Measurements from ENCODE around the gene CREBBP. TPM values are rescaled to one million over a fixed set of nuclear protein-coding genes. Genes with fewer than 3 reads are reported as not detected.

The CREBBP gene
- total RNA-seq, 2 experiments from 2014 or later: 29.9 to 33.0 TPM

DNA sequence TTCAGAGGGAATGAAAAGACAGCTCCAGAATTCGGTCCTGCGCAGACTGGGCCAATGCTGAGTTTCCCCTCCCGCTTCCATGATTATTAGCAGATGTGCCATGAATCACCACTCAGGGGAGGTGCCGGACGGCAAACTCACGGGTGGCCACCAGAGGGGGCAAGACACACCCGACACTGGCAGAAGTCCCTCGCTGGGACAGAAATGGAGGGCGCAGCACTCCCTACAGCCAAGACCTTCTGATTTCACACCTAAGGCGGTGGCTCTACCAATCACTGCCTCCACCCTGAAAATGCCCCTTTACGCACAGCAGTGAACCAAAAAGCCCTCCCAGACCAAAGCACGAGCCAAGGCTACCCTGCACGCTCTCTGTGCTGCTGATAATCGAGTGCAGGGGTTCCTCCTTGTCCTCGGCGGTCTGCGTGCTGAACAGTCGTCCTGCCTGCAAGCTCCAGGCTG, 190.0 kb downstream of the CREBBP start:
- Mint-ChIP-seq H3K4me3 (no peak overlapping the region), H3K4me1 (ENCODE audit: low read depth) (peaks cover 9% of the 10 kb centered on the region), H3K27me3 (ENCODE audit: low read depth) (no peaks in the 10 kb centered on the region), H3K36me3 (ENCODE audit: low read depth) (peaks cover 26% of the 10 kb centered on the region), H3K27ac (no peak overlapping the region), H3K9me3 (no peaks in the 10 kb centered on the region)
- CTCF ChIA-PET: interaction anchor here (0.6 to 1.5 kb wide), 8 partner anchors 9 to 641 kb away, joined by 3 to 15 read pairs (median 4); no protein-coding TSS in a partner anchor
- intact Hi-C loops (cut with micrococcal nuclease): loop anchor here (1.0 kb wide), 2 partner anchors 190 to 563 kb away; partner anchors contain the start of gene CREBBP
- peak; percentile 93 for DNase-seq

GRCh38 chr16:3689731-3690130, 190.8 kb downstream of the CREBBP start:
- intact Hi-C loops (cut with micrococcal nuclease): loop anchor here (1.0 kb wide), 2 partner anchors 191 to 564 kb away; partner anchors contain the start of gene CREBBP
- H3K27ac Mint-ChIP-seq: no peak overlapping the region
- peaks cover 26% of the 10 kb centered on the region for H3K36me3 Mint-ChIP-seq (ENCODE audit: low read depth)
- no peaks in the 10 kb centered on the region for H3K9me3 Mint-ChIP-seq
- no peaks in the 10 kb centered on the region for H3K27me3 Mint-ChIP-seq (ENCODE audit: low read depth)
- peaks cover 8% of the 10 kb centered on the region for H3K4me1 Mint-ChIP-seq (ENCODE audit: low read depth)
- no peak for DNase-seq
- H3K4me3 Mint-ChIP-seq: no peak overlapping the region
- CTCF ChIA-PET: interaction anchor here (0.6 to 1.4 kb wide), 3 partner anchors 8 to 247 kb away, joined by 3 to 5 read pairs (median 3); no protein-coding TSS in a partner anchor

DNA sequence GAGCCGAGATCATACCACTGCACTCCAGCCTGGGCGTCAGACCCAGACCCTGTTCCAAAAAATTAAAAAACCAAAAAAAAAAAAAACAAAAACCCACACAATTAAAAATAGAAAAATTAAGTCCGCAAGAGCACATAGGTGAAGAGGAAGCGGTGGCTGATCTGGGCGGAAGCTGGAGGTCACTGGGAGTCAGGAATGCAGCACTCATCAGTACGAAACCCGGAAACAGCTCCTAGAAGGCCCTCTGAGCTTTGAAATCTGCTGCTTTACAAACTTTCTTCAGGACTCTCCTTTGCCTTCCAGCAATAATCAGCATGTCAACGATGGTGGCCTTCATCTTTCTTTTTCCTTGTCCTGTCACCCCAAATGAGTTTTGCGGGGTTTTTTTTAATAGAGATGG, 192.7 kb downstream of the CREBBP start:
- Mint-ChIP-seq H3K27me3 (ENCODE audit: low read depth) (no peaks in the 10 kb centered on the region), H3K4me1 (ENCODE audit: low read depth) (peaks cover 8% of the 10 kb centered on the region), H3K36me3 (ENCODE audit: low read depth) (peaks cover 32% of the 10 kb centered on the region), H3K27ac (no peak overlapping the region), H3K4me3 (no peak overlapping the region), H3K9me3 (no peaks in the 10 kb centered on the region)
- CTCF ChIA-PET: interaction anchor here (0.5 kb wide), 1 partner anchor 529 kb away, joined by 3 read pairs; no protein-coding TSS in a partner anchor
- DNase-seq: no peak
- intact Hi-C loops (cut with micrococcal nuclease): no loop called here

DNA sequence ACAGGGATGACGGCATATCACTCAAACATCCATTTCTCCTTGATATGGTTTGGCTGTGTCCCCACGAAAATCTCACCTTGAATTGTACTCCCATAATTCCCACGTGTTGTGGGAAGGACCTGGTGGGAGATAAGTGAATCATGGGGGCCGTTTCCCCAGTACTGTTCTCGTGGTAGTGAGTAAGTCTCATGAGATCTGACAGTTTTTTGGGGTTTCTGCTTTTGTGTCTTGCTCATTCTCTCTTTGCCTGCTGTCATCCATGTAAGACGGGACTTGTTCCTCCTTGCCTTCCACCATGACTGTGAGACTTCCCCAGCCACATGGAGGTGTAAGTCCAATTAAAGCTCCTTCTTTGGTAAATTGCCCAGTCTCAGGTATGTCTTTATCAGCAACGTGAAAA, 193.5 kb downstream of the CREBBP start:
- no peaks in the 10 kb centered on the region for H3K9me3 Mint-ChIP-seq
- CTCF ChIA-PET: interaction anchor here (1.2 kb wide), 1 partner anchor 21 kb away, joined by 3 read pairs; no protein-coding TSS in a partner anchor
- peaks cover 8% of the 10 kb centered on the region for H3K4me1 Mint-ChIP-seq (ENCODE audit: low read depth)
- intact Hi-C loops (cut with micrococcal nuclease): no loop called here
- DNase-seq: no peak
- H3K27ac Mint-ChIP-seq: peak overlapping the region; percentile 44
- no peak overlapping the region for H3K4me3 Mint-ChIP-seq
- H3K36me3 Mint-ChIP-seq (ENCODE audit: low read depth): peaks cover 34% of the 10 kb centered on the region
- no peaks in the 10 kb centered on the region for H3K27me3 Mint-ChIP-seq (ENCODE audit: low read depth)

- Mint-ChIP-seq H3K27me3 (ENCODE audit: low read depth) (no peaks in the 10 kb centered on the region), H3K9me3 (no peaks in the 10 kb centered on the region), H3K27ac (no peak overlapping the region), H3K4me1 (ENCODE audit: low read depth) (no peaks in the 10 kb centered on the region), H3K36me3 (ENCODE audit: low read depth) (peaks cover 36% of the 10 kb centered on the region), H3K4me3 (no peak overlapping the region)
- CTCF ChIA-PET: interaction anchor here (1.7 kb wide), 1 partner anchor 10 kb away, joined by 5 read pairs; no protein-coding TSS in a partner anchor
- intact Hi-C loops (cut with micrococcal nuclease): no loop called here
- no peak for DNase-seq
Observed at GRCh38 chr16:3681206-3681605, 199.3 kb downstream of the CREBBP start.

DNA sequence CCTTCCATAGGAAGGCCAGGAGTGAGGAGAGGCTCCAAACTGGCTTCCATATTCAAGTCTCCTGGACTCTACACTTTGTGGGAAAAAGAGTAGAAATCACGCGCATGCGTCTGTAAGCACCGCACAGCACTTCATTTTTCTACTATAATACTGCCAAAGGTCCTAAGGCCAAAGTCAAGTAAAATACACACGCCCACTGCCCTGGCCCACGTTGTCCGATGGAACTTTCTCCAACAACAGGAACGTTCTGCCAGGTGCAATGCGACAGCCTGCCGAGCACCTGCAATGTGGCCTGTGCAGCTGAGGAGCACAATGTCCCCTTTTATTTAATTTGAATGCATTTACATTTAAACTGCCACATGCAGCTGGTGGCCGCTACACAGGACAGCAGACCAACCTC, 202.5 kb downstream of the CREBBP start:
- no peaks in the 10 kb centered on the region for H3K27me3 Mint-ChIP-seq (ENCODE audit: low read depth)
- H3K9me3 Mint-ChIP-seq: no peaks in the 10 kb centered on the region
- no peak overlapping the region for H3K4me3 Mint-ChIP-seq
- intact Hi-C loops (cut with micrococcal nuclease): no loop called here
- H3K27ac Mint-ChIP-seq: no peak overlapping the region
- peaks cover 43% of the 10 kb centered on the region for H3K36me3 Mint-ChIP-seq (ENCODE audit: low read depth)
- no peaks in the 10 kb centered on the region for H3K4me1 Mint-ChIP-seq (ENCODE audit: low read depth)
- CTCF ChIA-PET: no interaction called here
- DNase-seq: no peak

DNA sequence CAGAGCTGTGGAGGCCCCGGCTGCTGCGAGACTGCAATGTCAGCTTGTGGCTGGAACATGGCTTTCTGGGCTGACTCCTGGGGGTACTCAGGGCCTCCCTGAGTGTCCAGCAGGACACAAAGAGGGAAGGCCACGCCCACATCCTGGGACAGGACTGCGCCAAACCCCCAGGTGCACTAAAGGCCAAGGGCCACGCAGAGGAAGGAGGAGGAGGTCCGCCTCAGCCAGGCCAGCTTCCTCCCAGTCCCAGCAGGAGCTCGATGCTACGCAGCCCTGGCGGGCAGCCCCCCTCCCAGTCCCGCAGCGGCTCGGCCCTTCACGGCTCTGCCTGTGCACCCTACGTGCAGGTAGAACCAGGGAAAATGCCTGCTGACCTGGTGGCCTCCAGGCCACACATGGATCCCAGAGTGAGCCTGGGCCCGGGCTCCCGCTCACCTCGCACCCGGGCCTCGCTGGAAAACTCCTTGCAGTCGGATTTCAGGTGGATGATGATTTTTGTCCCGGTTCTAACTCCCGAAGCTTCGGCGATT, 204.8 kb downstream of the CREBBP start:
- Mint-ChIP-seq H3K36me3 (ENCODE audit: low read depth) (peaks cover 37% of the 10 kb centered on the region), H3K4me1 (ENCODE audit: low read depth) (no peaks in the 10 kb centered on the region), H3K27me3 (ENCODE audit: low read depth) (no peaks in the 10 kb centered on the region), H3K9me3 (no peaks in the 10 kb centered on the region), H3K4me3 (no peak overlapping the region), H3K27ac (no peak overlapping the region)
- CTCF ChIA-PET: no interaction called here
- intact Hi-C loops (cut with micrococcal nuclease): no loop called here
- no peak for DNase-seq

Other genes with a start within 250 kb of the CREBBP start
- 10 to 100 TPM; 13.5 to 13.8 TPM for gene DNASE1, start 226.0 kb downstream of the CREBBP start, total RNA-seq
- 100 to 1,000 TPM; 384 to 396 TPM for gene TRAP1, start 163.2 kb downstream of the CREBBP start, total RNA-seq
- gene ADCY9, start 235.7 kb upstream of the CREBBP start, total RNA-seq: 1 to 10 TPM; 6.5 to 7.1 TPM

Measured in activated naive CD4-positive, alpha-beta T cell treated with anti-CD3 and anti-CD28 coated beads for 36 hours (primary cell).